Measurements from ENCODE around the gene FGGY.

FGGY gene

DNA sequence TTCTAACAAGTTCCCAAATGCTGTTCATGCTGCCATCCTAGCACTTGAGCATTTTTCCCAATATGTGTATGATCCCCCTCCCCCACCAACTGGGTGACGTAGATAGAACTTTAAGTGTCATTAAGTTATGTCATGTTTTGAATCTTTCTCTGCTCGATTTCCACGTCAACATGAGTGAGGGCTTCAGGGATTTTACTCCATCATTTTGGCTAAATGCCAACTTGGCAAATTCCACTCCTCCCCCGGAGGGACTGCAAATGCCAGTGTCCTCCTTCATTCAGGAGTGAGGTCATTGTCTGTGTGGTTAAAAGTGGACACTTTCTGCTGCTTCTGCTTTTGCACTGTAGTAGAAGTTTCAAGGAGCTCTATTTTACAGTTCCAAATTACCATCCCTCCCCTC lies 201.7 kb downstream of the FGGY start:
- in situ Hi-C loops (cut with MboI; ENCODE audit: low sequenced_read_pairs, unreplicated experiment), result no loop called here
- DNase-seq (ENCODE audit: low spot score), result no peak
- TF ChIP-seq, protein P1, sequence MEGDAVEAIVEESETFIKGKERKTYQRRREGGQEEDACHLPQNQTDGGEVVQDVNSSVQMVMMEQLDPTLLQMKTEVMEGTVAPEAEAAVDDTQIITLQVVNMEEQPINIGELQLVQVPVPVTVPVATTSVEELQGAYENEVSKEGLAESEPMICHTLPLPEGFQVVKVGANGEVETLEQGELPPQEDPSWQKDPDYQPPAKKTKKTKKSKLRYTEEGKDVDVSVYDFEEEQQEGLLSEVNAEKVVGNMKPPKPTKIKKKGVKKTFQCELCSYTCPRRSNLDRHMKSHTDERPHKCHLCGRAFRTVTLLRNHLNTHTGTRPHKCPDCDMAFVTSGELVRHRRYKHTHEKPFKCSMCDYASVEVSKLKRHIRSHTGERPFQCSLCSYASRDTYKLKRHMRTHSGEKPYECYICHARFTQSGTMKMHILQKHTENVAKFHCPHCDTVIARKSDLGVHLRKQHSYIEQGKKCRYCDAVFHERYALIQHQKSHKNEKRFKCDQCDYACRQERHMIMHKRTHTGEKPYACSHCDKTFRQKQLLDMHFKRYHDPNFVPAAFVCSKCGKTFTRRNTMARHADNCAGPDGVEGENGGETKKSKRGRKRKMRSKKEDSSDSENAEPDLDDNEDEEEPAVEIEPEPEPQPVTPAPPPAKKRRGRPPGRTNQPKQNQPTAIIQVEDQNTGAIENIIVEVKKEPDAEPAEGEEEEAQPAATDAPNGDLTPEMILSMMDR (IDR thresholded peaks at IDR 0.05; ENCODE audit: borderline replicate concordance, control extremely low read depth, extremely low read depth, insufficient read depth, missing control alignments), result no peak

- in situ Hi-C loops (cut with MboI; ENCODE audit: low sequenced_read_pairs, unreplicated experiment), result no loop called here
- TF ChIP-seq, protein P1 (IDR thresholded peaks at IDR 0.05; ENCODE audit: borderline replicate concordance, control extremely low read depth, extremely low read depth, insufficient read depth, missing control alignments), result no peak
- DNase-seq (ENCODE audit: low spot score), result no peak
These were observed 202.5 kb downstream of the FGGY start for GRCh38 chr1:59499273-59499942.

DNA sequence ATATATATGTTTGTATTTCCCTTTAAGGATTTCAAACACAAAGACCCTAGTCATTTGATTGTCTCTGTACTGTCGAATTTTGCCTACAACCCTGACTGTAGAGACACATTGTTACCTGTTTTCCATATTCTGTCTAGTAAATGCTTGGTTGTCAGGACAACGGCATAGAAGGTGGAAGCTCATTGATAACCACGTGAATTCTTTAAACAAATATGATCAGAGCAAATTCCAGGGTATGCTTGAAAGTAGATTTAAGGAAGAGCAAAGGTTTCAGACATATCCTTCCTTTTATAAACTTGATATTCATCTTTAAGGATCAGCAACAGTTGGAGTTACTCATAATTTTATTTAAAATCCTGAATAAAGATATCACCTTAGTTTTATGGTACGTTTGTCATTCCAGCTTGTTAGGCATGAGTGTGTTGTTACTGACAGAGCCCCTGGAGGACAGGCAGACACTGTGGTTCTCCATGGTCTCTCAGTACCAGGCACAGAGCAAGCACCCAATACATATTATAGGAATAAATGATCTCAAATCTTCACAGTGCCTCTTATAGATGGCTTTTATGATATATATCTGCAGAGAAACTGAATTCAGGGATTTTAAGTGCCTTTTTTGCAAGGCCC lies 203.2 kb downstream of the FGGY start:
- TF ChIP-seq, protein P1 (IDR thresholded peaks at IDR 0.05; ENCODE audit: borderline replicate concordance, control extremely low read depth, extremely low read depth, insufficient read depth, missing control alignments), result no peak
- no peak for DNase-seq (ENCODE audit: low spot score)
- in situ Hi-C loops (cut with MboI; ENCODE audit: low sequenced_read_pairs, unreplicated experiment), result no loop called here

GRCh38 chr1:59500950-59501742 lies 204.3 kb downstream of the FGGY start:
- in situ Hi-C loops (cut with MboI; ENCODE audit: low sequenced_read_pairs, unreplicated experiment), result no loop called here
- TF ChIP-seq, protein P1 (IDR thresholded peaks at IDR 0.05; ENCODE audit: borderline replicate concordance, control extremely low read depth, extremely low read depth, insufficient read depth, missing control alignments), result no peak
- no peak for DNase-seq (ENCODE audit: low spot score)

- TF ChIP-seq, protein P1 (IDR thresholded peaks at IDR 0.05; ENCODE audit: borderline replicate concordance, control extremely low read depth, extremely low read depth, insufficient read depth, missing control alignments), result no peak
- no peak for DNase-seq (ENCODE audit: low spot score)
- in situ Hi-C loops (cut with MboI; ENCODE audit: low sequenced_read_pairs, unreplicated experiment), result no loop called here
These were observed 205.3 kb downstream of the FGGY start for GRCh38 chr1:59502009-59502691.

DNA sequence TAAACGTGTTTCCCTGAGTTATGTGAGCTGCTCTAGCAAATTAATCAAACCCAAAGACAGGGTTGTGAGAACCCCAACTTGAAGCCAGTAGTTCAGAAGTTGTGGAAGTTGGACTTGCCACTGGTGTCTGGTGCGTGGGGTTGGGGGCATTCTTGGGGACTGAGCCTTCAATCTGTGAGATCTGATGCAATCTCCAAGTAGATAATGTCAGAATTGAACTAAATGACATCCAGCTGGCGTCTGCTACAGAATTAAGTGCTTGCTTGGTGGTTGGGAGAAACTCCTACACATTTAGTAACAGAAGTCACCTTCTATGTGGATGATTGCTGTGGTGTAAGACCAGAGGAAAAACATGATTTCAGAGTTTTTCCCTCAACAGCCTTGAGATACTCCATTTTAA lies 207.4 kb downstream of the FGGY start:
- TF ChIP-seq, protein P1 (IDR thresholded peaks at IDR 0.05; ENCODE audit: borderline replicate concordance, control extremely low read depth, extremely low read depth, insufficient read depth, missing control alignments), result no peak
- DNase-seq (ENCODE audit: low spot score), result no peak
- in situ Hi-C loops (cut with MboI; ENCODE audit: low sequenced_read_pairs, unreplicated experiment), result no loop called here

All from GM13976 (cell line).